ENCODE measurements around the gene IGSF11. TPM values are rescaled to one million over a fixed set of nuclear protein-coding genes. Genes with fewer than 3 reads are reported as not detected.

IGSF11 gene
- total and polyA plus RNA-seq, 9 of the 15 experiments (the other 6 are each of a cell fraction or from before 2014, with no cell fraction given) = 1.2 to 2.8 (median 1.7) TPM

GRCh38 chr3:119018690-119019463, 15.8 kb downstream of the IGSF11 start (continued):
- TF ChIP-seq MGA (IDR thresholded peaks at IDR 0.05) = no peak
- no peak for TF ChIP-seq ZC3H4 (CRISPR knock-in tag; IDR thresholded peaks at IDR 0.05; ENCODE audit: borderline replicate concordance)
- TF ChIP-seq MYC (IDR thresholded peaks at IDR 0.05; ENCODE audit: low read depth, low read length) = no peak
- no peak for TF ChIP-seq MYC (CRISPR knock-in tag; IDR thresholded peaks at IDR 0.05; ENCODE audit: borderline replicate concordance, low read depth)
- no peak for TF ChIP-seq HNRNPK (IDR thresholded peaks at IDR 0.05; ENCODE audit: low read depth, low read length, poor library complexity, severe bottlenecking)
- TF ChIP-seq ZHX1 (conservative IDR thresholded peaks at IDR 0.05; ENCODE audit: low read length) = no peak
- TF ChIP-seq POLR2AphosphoS5 (IDR thresholded peaks at IDR 0.05; ENCODE audit: control insufficient read depth, insufficient read depth, low read depth, low read length) = no peak
- no peak for TF ChIP-seq ILK (tag; IDR thresholded peaks at IDR 0.05; ENCODE audit: borderline replicate concordance, low read depth)
